Gastrocnemius medialis (tissue), 4 donors: ENCODE data around the gene TCF12. TPM values are rescaled to one million over a fixed set of nuclear protein-coding genes. Genes with fewer than 3 reads are reported as not detected.

Experiments used
- ATAC-seq, 2 donors: fragments of 150-250 bp; one replicate each; pipeline ENCODE4 v1.9.1; 2016
- DNase-seq, 2 donors: peaks; one replicate each; pipeline ENCODE4 v3.0.0-alpha.2; 2019
- H3K27ac ChIP-seq, 4 donors: fragments of 200-600 bp; sonication (generic); 1 replicate in 1 of 4; 2 replicates in 3 of 4; pipeline ENCODE4 v1.5.1; 2016 to 2018; ENCODE audit warnings: mild to moderate bottlenecking in 2 of 4, moderate library complexity in 1 of 4
- H3K27me3 ChIP-seq, 3 donors: fragments of 200-600 bp; sonication (generic) in 2 of 3; 1 replicate in 1 of 3; 2 replicates in 2 of 3; pipeline versions ENCODE4 v1.5.1 to v1.6.0; 2016 to 2019; ENCODE audit warnings: mild to moderate bottlenecking in 1 of 3, moderate library complexity in 1 of 3
- H3K36me3 ChIP-seq, 2 donors: fragments of 200-600 bp; sonication (generic) in 1 of 2; one replicate each; pipeline ENCODE4 v1.5.1; 2017 to 2018
- H3K4me1 ChIP-seq, 2 donors: fragments of 200-600 bp; sonication (generic) in 1 of 2; one replicate each; pipeline ENCODE4 v1.5.1; 2016 to 2017; ENCODE audit warnings: mild to moderate bottlenecking in 2 of 2
- H3K4me3 ChIP-seq, 4 donors: fragments of 200-600 bp; sonication (generic) in 3 of 4; 1 replicate in 1 of 4; 2 replicates in 3 of 4; pipeline ENCODE4 v1.5.1; 2016 to 2019; ENCODE audit warnings: mild to moderate bottlenecking in 2 of 4
- H3K9me3 ChIP-seq, 3 donors: fragments of 200-600 bp; sonication (generic) in 2 of 3; 1 replicate in 1 of 3; 2 replicates in 2 of 3; pipeline ENCODE4 v1.5.1; 2016 to 2019
- POLR2A ChIP-seq, 2 donors: fragments of 450-650 bp; IDR thresholded peaks; one replicate each; pipeline ENCODE4 v1.6.1; 2017; ENCODE audit warnings: antibody characterized with exemption in 2 of 2, mild to moderate bottlenecking in 2 of 2, moderate library complexity in 2 of 2
- in situ Hi-C, 4 donors: fragments of 200-750 bp; cut with MboI; loops; one replicate each; pipeline versions ENCODE4 v1.15.0 to v1.8.0; 2017; ENCODE audit warnings: low sequenced_read_pairs in 4 of 4
- intact Hi-C: fragments of 100-400 bp; cut with DNase I; formaldehyde crosslinking; loops from one replicate; pipeline ENCODE4 v1.15.1; 2023; ENCODE audit warnings: low total_unique reads
- total RNA-seq, 4 donors: library from RNA; depleted of rRNA; stranded (reverse); fragments of >200 nt; gene quantifications; one replicate each; pipeline versions ENCODE4 v1.1.0 to v1.2.3, GENCODE V29; 2016
- TF ChIP-seq, protein P1 (sequence below), 5 experiments: fragments of 450-650 bp in 3 of 5; fragments of 200-600 bp in 2 of 5; sonication (generic) in 2 of 5; IDR thresholded peaks in 4 of 5; conservative IDR thresholded peaks in 1 of 5; 1 replicate in 4 of 5; 2 replicates in 1 of 5; pipeline ENCODE4 v1.5.1; 2016 to 2019; ENCODE audit warnings: antibody characterized with exemption in 5 of 5, mild to moderate bottlenecking in 3 of 5, moderate library complexity in 3 of 5

TCF12 gene
- total RNA-seq, 4 donors from 2014 or later = 34.9 to 63.0 (median 51.4) TPM

DNA sequence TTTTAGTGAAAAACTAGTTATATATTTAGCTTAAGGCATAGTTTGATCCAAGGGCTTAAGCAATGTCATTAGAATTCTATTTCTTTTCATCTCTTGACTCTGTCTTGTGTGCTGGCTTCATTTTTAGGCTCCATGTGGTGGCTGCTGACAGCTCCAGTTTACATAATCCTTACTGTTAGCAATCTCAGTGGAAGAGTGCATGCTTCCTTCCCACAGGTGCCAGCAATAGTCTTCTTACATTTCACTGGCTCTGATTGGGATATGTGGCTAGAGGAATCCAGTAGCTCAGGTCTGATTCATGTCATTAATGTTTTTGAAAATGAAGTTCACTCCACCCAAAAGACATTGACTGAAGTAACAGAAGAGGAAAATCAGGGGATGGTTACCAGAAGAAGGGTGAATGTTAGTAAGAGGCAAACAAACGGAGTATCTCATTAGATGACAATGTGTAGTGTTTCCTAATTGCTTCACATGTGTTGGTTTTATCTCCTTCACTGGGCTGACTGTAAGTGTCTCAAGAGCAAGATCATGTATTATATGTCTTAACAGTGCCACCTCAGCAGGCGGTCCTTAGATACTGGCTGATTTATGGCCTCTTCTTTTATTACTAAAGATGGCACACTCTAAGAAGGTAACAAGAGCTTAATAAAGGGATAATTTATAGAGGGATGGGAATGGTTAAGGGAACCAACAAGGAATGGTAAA lies 25.6 kb upstream of the TCF12 start:
- peaks cover 17 to 22% of the 10 kb centered on the region in 2 donors for H3K4me1 ChIP-seq
- peak; percentile 19 to 51 for ATAC-seq
- no peaks in the 10 kb centered on the region for H3K9me3 ChIP-seq
- no peak for DNase-seq
- H3K27me3 ChIP-seq = no peaks in the 10 kb centered on the region
- H3K36me3 ChIP-seq = no peaks in the 10 kb centered on the region
- H3K27ac ChIP-seq = peak overlapping the region in 3 of 4 donors; percentile 15 to 45 (median 40)
- in situ Hi-C loops = no loop called here
- no peak overlapping the region for H3K4me3 ChIP-seq
- no peak for TF ChIP-seq POLR2A (IDR thresholded peaks at IDR 0.05)
- TF ChIP-seq, protein P1, sequence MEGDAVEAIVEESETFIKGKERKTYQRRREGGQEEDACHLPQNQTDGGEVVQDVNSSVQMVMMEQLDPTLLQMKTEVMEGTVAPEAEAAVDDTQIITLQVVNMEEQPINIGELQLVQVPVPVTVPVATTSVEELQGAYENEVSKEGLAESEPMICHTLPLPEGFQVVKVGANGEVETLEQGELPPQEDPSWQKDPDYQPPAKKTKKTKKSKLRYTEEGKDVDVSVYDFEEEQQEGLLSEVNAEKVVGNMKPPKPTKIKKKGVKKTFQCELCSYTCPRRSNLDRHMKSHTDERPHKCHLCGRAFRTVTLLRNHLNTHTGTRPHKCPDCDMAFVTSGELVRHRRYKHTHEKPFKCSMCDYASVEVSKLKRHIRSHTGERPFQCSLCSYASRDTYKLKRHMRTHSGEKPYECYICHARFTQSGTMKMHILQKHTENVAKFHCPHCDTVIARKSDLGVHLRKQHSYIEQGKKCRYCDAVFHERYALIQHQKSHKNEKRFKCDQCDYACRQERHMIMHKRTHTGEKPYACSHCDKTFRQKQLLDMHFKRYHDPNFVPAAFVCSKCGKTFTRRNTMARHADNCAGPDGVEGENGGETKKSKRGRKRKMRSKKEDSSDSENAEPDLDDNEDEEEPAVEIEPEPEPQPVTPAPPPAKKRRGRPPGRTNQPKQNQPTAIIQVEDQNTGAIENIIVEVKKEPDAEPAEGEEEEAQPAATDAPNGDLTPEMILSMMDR (IDR thresholded peaks at IDR 0.05 in 4 of 5, conservative IDR thresholded peaks at IDR 0.05 in 1 of 5) = no peak
- intact Hi-C loops = no loop called here

DNA sequence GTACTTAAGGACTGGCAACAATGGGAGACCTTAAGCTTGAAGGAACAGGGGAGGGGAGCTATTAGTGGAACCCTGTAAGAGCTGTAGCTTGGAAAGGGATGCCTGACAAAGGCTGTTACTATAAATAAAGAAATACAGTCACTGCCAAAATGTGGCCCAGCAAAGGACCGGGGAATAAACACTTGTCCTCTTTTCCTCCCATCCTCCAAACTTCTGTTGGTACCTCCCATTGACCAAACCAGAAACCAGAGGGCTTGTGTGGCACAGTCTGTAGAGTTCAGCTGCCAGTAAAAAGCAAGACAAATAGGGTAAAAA lies 25.1 kb upstream of the TCF12 start:
- intact Hi-C loops = no loop called here
- DNase-seq = no peak

DNA sequence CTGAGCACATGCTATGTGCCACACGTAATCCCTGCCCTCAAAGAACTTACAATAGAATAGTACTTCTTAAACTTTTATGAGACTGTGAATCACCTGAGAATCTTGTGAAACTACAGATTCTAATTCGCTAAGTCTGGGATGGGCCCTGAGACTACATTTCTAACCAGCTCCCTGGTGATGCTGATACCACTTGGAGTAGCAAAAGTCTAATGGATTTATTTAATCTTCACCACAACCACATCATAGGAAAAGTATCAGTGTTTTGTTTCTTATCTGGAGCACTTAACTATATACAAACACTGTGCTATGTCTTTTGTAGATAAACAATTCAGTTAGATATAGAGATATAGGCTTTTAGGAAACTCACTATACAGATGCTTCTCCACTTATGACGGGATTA lies 23.8 kb upstream of the TCF12 start:
- in situ Hi-C loops = no loop called here
- Histone ChIP-seq H3K36me3 (no peaks in the 10 kb centered on the region), H3K9me3 (no peaks in the 10 kb centered on the region), H3K4me1 (peaks cover 13 to 16% of the 10 kb centered on the region in 2 donors), H3K4me3 (no peak overlapping the region), H3K27ac (no peak overlapping the region), H3K27me3 (no peaks in the 10 kb centered on the region)
- TF ChIP-seq POLR2A (IDR thresholded peaks at IDR 0.05) = no peak
- TF ChIP-seq, protein P1 (IDR thresholded peaks at IDR 0.05 in 4 of 5, conservative IDR thresholded peaks at IDR 0.05 in 1 of 5) = no peak
- ATAC-seq = no peak
- intact Hi-C loops = no loop called here
- DNase-seq = no peak

More for the DNA sequence above, 25.1 kb upstream of the TCF12 start:
- no peak for TF ChIP-seq POLR2A (IDR thresholded peaks at IDR 0.05)
- TF ChIP-seq, protein P1 (IDR thresholded peaks at IDR 0.05 in 4 of 5, conservative IDR thresholded peaks at IDR 0.05 in 1 of 5) = no peak
- H3K4me1 ChIP-seq = peaks cover 13 to 17% of the 10 kb centered on the region in 2 donors
- no peaks in the 10 kb centered on the region for H3K27me3 ChIP-seq
- no peaks in the 10 kb centered on the region for H3K9me3 ChIP-seq
- in situ Hi-C loops = no loop called here
- no peak overlapping the region for H3K4me3 ChIP-seq
- ATAC-seq = peak in 1 of 2 donors; percentile 29
- peak overlapping the region in 3 of 4 donors; percentile 15 to 45 (median 40) for H3K27ac ChIP-seq
- no peaks in the 10 kb centered on the region for H3K36me3 ChIP-seq

DNA sequence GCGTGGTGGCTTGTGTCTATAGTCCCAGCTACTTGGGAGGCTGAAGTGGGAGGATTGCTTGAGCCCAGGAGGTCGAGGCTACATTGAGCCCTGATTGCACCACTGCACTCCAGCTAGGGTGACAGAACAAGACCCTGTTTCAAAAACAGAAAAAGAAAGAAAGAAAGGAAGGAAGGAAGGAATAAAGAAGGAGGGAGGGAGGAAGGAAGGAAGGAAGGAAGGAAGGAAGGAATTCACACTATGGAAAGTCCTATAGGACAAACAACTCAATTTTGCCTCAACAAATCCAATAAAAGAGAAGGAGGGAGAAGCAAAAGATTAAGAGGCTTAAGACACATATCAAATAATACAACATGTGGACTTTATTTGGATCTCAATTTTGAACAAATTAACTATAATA lies 16.5 kb upstream of the TCF12 start:
- in situ Hi-C loops (loop anchor here (25.0 kb wide), 2 partner anchors 235 to 410 kb away; no protein-coding TSS in a partner anchor), intact Hi-C loops (no loop called here)
- TF ChIP-seq POLR2A (IDR thresholded peaks at IDR 0.05) = no peak
- TF ChIP-seq, protein P1 (IDR thresholded peaks at IDR 0.05 in 4 of 5, conservative IDR thresholded peaks at IDR 0.05 in 1 of 5) = no peak
- ATAC-seq (no peak), DNase-seq (no peak)
- H3K9me3 ChIP-seq = no peaks in the 10 kb centered on the region
- H3K27ac ChIP-seq = no peak overlapping the region
- H3K27me3 ChIP-seq = no peaks in the 10 kb centered on the region
- no peak overlapping the region for H3K4me3 ChIP-seq
- no peaks in the 10 kb centered on the region for H3K36me3 ChIP-seq
- H3K4me1 ChIP-seq = no peaks in the 10 kb centered on the region
